Upper lobe of left lung (tissue), 6 donors: ENCODE results near the gene MAML2. TPM values are rescaled to one million over a fixed set of nuclear protein-coding genes. Genes with fewer than 3 reads are reported as not detected.

Experiments
- ATAC-seq, 2 donors: fragments of 200-7000 bp; cut with Tn5 transposase; one replicate each; pipeline ENCODE4 v1.9.1; 2022; ENCODE audit warnings: mild to moderate bottlenecking in 2 of 2, moderate library complexity in 2 of 2; ENCODE audit not compliant: low FRiP score in 2 of 2
- DNase-seq, 2 donors: peaks; one replicate each; pipeline ENCODE4 v3.0.0-alpha.2; 2019 to 2020
- H3K27ac ChIP-seq, 4 donors: fragments of 200-600 bp; sonication (generic); one replicate each; pipeline ENCODE4 v1.5.1; 2016 to 2019
- H3K27me3 ChIP-seq, 4 donors: fragments of 200-600 bp; sonication (generic); one replicate each; pipeline ENCODE4 v1.5.1; 2017 to 2019
- H3K36me3 ChIP-seq, 4 donors: fragments of 200-600 bp; sonication (generic); one replicate each; pipeline ENCODE4 v1.5.1; 2016 to 2019
- H3K4me1 ChIP-seq, 4 donors: fragments of 200-600 bp; sonication (generic); one replicate each; pipeline ENCODE4 v1.5.1; 2018 to 2019
- H3K4me3 ChIP-seq, 4 donors: fragments of 200-600 bp; sonication (generic); one replicate each; pipeline ENCODE4 v1.5.1; 2017 to 2019; ENCODE audit warnings: mild to moderate bottlenecking in 2 of 4, moderate library complexity in 1 of 4
- H3K9me3 ChIP-seq, 4 donors: fragments of 200-600 bp; sonication (generic); one replicate each; pipeline ENCODE4 v1.5.1; 2018 to 2019
- CTCF ChIP-seq, 6 experiments: fragments of 450-650 bp in 4 of 6; fragments of 200-600 bp in 2 of 6; sonication (generic) in 2 of 6; IDR thresholded peaks; one replicate each; pipeline ENCODE4 v1.5.1; 2016 to 2019; ENCODE audit warnings: antibody characterized with exemption in 6 of 6
- EP300 ChIP-seq, 4 donors: sonication (generic); formaldehyde crosslinking; IDR thresholded peaks; one replicate each; pipeline ENCODE4 v1.5.1; 2017; ENCODE audit warnings: antibody characterized with exemption in 4 of 4, control low read depth in 2 of 4
- POLR2A ChIP-seq, 4 donors: fragments of 450-650 bp; IDR thresholded peaks; one replicate each; pipeline ENCODE4 v1.5.1; 2016 to 2017; ENCODE audit warnings: antibody characterized with exemption in 4 of 4, mild to moderate bottlenecking in 2 of 4
- POLR2AphosphoS5 ChIP-seq, 2 donors: sonication (generic); formaldehyde crosslinking; IDR thresholded peaks; one replicate each; pipeline ENCODE4 v1.5.1; 2017; ENCODE audit warnings: antibody characterized with exemption in 2 of 2
- WGBS, 2 donors: methylation state at CpG; one replicate each; pipeline ENCODE4 v1.1.5; 2017 to 2018; 5-methylcytosine and 5-hydroxymethylcytosine counted together
- total RNA-seq, 6 donors: library from RNA; depleted of rRNA in 4 of 6; stranded (reverse); fragments of >200 nt in 4 of 6; gene quantifications; one replicate each; pipeline versions ENCODE4 v1.1.0 to v1.2.1, GENCODE V29; 2016 to 2021
- donor health status: DM: no; HTN: no; CAD: no; lungs with moderate emphysema.
- donor health status: DM: no; HTN: yes; CAD: no; lungs with severe emphysema.

MAML2 gene
- total RNA-seq, 6 donors from 2014 or later, result 19.5 to 36.6 (median 26.3) TPM

DNA sequence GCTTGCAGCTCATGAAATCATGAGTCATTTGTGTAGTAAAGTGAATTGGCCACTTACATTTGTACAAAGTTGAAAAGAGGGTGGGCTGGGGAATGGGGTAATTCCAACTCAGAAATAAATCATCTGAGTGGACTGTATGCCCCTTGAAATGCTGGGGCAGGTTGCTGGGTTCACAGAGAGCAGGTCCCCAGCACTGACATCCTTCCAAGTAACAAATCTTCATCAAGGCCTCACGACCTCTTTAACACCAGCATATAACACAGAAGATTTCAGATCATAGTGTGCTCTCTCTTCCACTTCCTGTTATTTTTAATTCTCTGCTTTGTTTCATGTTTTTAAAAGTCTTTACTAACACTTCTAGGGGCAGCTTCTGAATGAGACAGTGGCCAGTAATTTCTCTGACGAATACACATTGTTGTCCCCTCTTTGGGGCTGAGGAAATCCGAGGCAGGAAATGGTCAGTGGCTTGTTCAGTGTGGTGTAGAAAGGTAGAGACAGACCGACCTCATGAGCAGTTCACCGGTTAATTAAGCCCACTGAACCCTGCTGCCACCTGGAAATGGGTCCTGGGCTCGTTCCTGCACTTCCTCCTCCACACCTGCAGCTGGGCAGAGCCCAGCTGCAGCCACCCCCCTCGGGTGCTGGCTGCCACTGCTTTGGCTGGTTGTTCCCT is 127.7 kb downstream of the MAML2 start:
- Histone ChIP-seq H3K4me3 (no peak overlapping the region), H3K27me3 (no peaks in the 10 kb centered on the region), H3K9me3 (no peaks in the 10 kb centered on the region), H3K4me1 (peaks cover 57 to 70% (median 64%) of the 10 kb centered on the region in 4 donors), H3K27ac (peak overlapping the region; percentile 80 to 87 (median 82)), H3K36me3 (no peaks in the 10 kb centered on the region)
- no peak for TF ChIP-seq CTCF (IDR thresholded peaks at IDR 0.05)
- peak in 1 of 2 donors; percentile 3 for TF ChIP-seq POLR2AphosphoS5 (IDR thresholded peaks at IDR 0.05)
- no peak for TF ChIP-seq EP300 (IDR thresholded peaks at IDR 0.05)
- TF ChIP-seq POLR2A (IDR thresholded peaks at IDR 0.05), result peak in 1 of 4 donors; percentile 20
- WGBS, 2 donors, result 11 to 22% methylated on average over 7 of the region's 7 CpGs
- ATAC-seq, result peak; percentile 31 to 36
- peak; percentile 20 to 38 for DNase-seq

DNA sequence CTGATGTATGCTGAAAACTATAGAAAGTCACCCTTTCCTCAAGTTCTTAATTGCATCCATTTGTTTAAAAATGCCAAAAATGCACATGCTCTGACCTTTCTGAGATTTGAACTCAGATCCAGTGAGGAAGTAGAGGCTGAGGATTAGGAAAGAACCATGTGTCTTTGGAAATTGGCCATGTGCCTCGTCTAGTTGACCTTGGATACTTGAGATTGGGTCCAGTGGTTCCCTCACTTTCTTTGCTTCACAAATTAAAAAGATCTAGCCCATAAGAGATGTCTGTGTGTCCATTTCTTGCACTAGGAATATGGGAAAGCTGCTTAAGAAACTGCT is 128.3 kb downstream of the MAML2 start:
- DNase-seq, result no peak
- Histone ChIP-seq H3K9me3 (no peaks in the 10 kb centered on the region), H3K4me3 (no peak overlapping the region), H3K4me1 (peaks cover 52 to 65% (median 59%) of the 10 kb centered on the region in 4 donors), H3K27me3 (no peaks in the 10 kb centered on the region), H3K27ac (peak overlapping the region; percentile 80 to 87 (median 82)), H3K36me3 (no peaks in the 10 kb centered on the region)
- TF ChIP-seq CTCF (IDR thresholded peaks at IDR 0.05), result no peak
- no peak for TF ChIP-seq EP300 (IDR thresholded peaks at IDR 0.05)
- TF ChIP-seq POLR2AphosphoS5 (IDR thresholded peaks at IDR 0.05), result no peak
- TF ChIP-seq POLR2A (IDR thresholded peaks at IDR 0.05), result no peak
- WGBS, 2 donors, result 45 to 50% methylated on average over 1 of the region's 1 CpG
- no peak for ATAC-seq

DNA sequence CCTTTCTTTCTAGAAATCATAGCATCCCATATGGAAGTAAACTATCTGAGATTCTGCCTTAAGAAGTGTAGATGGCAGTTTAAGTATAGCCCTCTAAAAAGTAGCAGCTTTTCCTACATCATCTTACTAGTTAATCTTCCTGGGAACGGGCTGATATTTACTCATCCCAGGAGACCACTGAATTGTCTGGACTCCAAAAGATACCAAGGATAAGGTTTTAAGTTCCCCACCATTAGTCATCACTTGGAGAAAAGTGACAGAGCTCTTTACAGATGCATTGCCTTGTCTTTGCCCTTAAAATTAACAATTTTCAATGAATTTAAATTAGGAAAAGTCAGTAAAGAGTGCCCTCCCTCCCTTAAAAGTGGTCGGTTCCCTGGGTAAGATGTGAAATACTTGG is 129.5 kb downstream of the MAML2 start:
- Histone ChIP-seq H3K9me3 (no peaks in the 10 kb centered on the region), H3K27ac (peak overlapping the region; percentile 29 to 87 (median 75))
- 51 to 61% methylated on average over 2 of the region's 2 CpGs for WGBS, 2 donors

DNA sequence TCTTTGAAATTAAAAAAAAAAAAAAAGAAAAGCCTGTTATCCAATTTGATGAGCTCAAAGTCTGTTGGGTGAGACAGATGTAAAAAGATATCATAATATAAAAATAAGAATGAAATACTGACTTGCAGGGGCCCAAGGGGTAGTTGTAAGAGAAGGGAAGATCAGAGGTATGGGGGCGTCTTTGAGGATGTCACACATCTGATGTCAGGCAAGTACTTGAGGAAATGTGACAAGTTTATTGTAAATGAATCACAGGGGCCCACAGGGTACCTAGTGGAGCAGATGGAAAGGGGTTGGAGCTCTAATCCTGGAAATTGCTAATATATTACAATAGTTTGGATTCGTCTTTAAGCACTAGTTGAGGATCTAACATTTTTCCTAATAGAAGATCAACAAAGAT is 131.6 kb downstream of the MAML2 start:
- no peaks in the 10 kb centered on the region for H3K36me3 ChIP-seq
- H3K9me3 ChIP-seq, result no peaks in the 10 kb centered on the region
- ATAC-seq, result no peak
- no peak overlapping the region for H3K4me3 ChIP-seq
- peak overlapping the region in 3 of 4 donors; percentile 68 to 87 (median 82) for H3K27ac ChIP-seq
- 81 to 89% methylated on average over 2 of the region's 2 CpGs for WGBS, 2 donors
- no peak for TF ChIP-seq EP300 (IDR thresholded peaks at IDR 0.05)
- no peak for TF ChIP-seq POLR2AphosphoS5 (IDR thresholded peaks at IDR 0.05)
- no peak for TF ChIP-seq CTCF (IDR thresholded peaks at IDR 0.05)
- no peak for TF ChIP-seq POLR2A (IDR thresholded peaks at IDR 0.05)
- no peak for DNase-seq
- no peaks in the 10 kb centered on the region for H3K27me3 ChIP-seq
- H3K4me1 ChIP-seq, result peaks cover 66 to 74% (median 71%) of the 10 kb centered on the region in 4 donors

More for the DNA sequence above, 129.5 kb downstream of the MAML2 start:
- peaks cover 53 to 66% (median 62%) of the 10 kb centered on the region in 4 donors for H3K4me1 ChIP-seq
- no peaks in the 10 kb centered on the region for H3K27me3 ChIP-seq
- TF ChIP-seq POLR2A (IDR thresholded peaks at IDR 0.05), result no peak
- no peak for TF ChIP-seq CTCF (IDR thresholded peaks at IDR 0.05)
- TF ChIP-seq EP300 (IDR thresholded peaks at IDR 0.05), result no peak
- no peak for TF ChIP-seq POLR2AphosphoS5 (IDR thresholded peaks at IDR 0.05)
- H3K36me3 ChIP-seq, result no peaks in the 10 kb centered on the region
- ATAC-seq (no peak), DNase-seq (no peak)
- no peak overlapping the region for H3K4me3 ChIP-seq
